Measurements from ENCODE around the gene MLPH. TPM values are rescaled to one million over a fixed set of nuclear protein-coding genes. Genes with fewer than 3 reads are reported as not detected.

MLPH gene
- total and polyA plus RNA-seq, 2 of the 13 experiments (the other 11 are each of a cell fraction or from before 2014, with no cell fraction given): 0.12 TPM; not detected in 1

DNA sequence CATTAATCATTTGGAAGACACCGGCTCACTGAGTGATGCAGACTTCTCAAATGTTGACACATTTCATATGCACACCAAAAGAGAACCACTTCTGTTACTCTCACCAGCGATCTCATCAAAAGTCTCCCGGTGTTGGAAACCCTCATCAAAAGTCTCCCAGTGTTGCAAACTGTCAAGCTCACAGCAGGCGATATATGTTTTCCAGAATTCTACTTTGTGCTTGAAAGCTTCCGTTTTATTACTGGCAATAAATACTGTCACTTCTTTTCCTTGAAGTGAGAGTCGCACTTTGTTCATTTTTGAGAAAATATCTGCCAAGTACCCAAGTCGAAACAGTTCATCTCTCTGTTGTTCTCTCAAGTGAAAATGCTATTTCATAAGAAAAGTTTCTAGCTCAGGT lies 20.5 kb downstream of the MLPH start:
- Histone ChIP-seq H3K4me1 (ENCODE audit: insufficient read depth, low read length) (peaks cover 10% of the 10 kb centered on the region), H3K4me2 (ENCODE audit: low read depth, low read length) (no peak overlapping the region), H4K20me1 (ENCODE audit: insufficient read depth, low read length) (no peaks in the 10 kb centered on the region), H3K27ac (ENCODE audit: extremely low read length, insufficient read depth, low read length) (no peak overlapping the region), H3K4me3 (replicated peaks in 1 of 3; ENCODE audit: insufficient read depth in 1 of 3, low read depth in 2 of 3, low read length in 3 of 3) (no peak overlapping the region), H2AFZ (ENCODE audit: low read length) (no peak overlapping the region), H3K36me3 (replicated peaks in 1 of 2; ENCODE audit: control insufficient read depth in 1 of 2, insufficient read depth in 2 of 2, low read length in 2 of 2) (no peaks in the 10 kb centered on the region), H3K27me3 (ENCODE audit: control insufficient read depth in 1 of 2, insufficient read depth in 2 of 2, low read length in 2 of 2) (peaks cover 17 to 68% of the 10 kb centered on the region in 2 experiments; a peak in 4 of 5 replicates), H3K9ac (ENCODE audit: insufficient read depth, low read depth, low read length) (no peak overlapping the region), H3K79me2 (ENCODE audit: insufficient read depth, low read length) (no peaks in the 10 kb centered on the region), H3K9me3 (ENCODE audit: low read length) (no peaks in the 10 kb centered on the region)
- no peak for DNase-seq (ENCODE audit: low spot score)
- intact Hi-C loops (cut with micrococcal nuclease; ENCODE audit: unreplicated experiment): no loop called here
- in situ Hi-C loops (cut with HindIII; ENCODE audit: extremely low pct_ligation_motif_present, low pct_unique_long_range_greater_than_20kb): no loop called here
- TF ChIP-seq, protein P1, sequence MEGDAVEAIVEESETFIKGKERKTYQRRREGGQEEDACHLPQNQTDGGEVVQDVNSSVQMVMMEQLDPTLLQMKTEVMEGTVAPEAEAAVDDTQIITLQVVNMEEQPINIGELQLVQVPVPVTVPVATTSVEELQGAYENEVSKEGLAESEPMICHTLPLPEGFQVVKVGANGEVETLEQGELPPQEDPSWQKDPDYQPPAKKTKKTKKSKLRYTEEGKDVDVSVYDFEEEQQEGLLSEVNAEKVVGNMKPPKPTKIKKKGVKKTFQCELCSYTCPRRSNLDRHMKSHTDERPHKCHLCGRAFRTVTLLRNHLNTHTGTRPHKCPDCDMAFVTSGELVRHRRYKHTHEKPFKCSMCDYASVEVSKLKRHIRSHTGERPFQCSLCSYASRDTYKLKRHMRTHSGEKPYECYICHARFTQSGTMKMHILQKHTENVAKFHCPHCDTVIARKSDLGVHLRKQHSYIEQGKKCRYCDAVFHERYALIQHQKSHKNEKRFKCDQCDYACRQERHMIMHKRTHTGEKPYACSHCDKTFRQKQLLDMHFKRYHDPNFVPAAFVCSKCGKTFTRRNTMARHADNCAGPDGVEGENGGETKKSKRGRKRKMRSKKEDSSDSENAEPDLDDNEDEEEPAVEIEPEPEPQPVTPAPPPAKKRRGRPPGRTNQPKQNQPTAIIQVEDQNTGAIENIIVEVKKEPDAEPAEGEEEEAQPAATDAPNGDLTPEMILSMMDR (CRISPR knock-in tag; IDR thresholded peaks at IDR 0.05): no peak
- TF ChIP-seq ATAD3A (CRISPR knock-in tag; IDR thresholded peaks at IDR 0.05) (no peak), ZNF615 (CRISPR knock-in tag; IDR thresholded peaks at IDR 0.05; ENCODE audit: borderline replicate concordance) (no peak), PCBP1 (IDR thresholded peaks at IDR 0.05; ENCODE audit: borderline replicate concordance, low read depth, low read length) (no peak), SRF (IDR thresholded peaks at IDR 0.05; ENCODE audit: low read depth, low read length) (no peak), PAX8 (CRISPR knock-in tag; IDR thresholded peaks at IDR 0.05; ENCODE audit: borderline replicate concordance) (no peak), CHD2 (IDR thresholded peaks at IDR 0.05; ENCODE audit: low read depth, low read length) (no peak), ZNF460 (CRISPR knock-in tag; IDR thresholded peaks at IDR 0.05; ENCODE audit: borderline replicate concordance) (no peak), KDM2A (CRISPR knock-in tag; IDR thresholded peaks at IDR 0.05; ENCODE audit: borderline replicate concordance, low read depth) (no peak), SRSF9 (IDR thresholded peaks at IDR 0.05; ENCODE audit: borderline replicate concordance, insufficient read depth, low read depth, low read length, poor library complexity, severe bottlenecking) (no peak), NFKB2 (CRISPR knock-in tag; IDR thresholded peaks at IDR 0.05; ENCODE audit: borderline replicate concordance) (no peak), BRD4 (CRISPR knock-in tag; IDR thresholded peaks at IDR 0.05) (no peak), ZNF816 (CRISPR knock-in tag; IDR thresholded peaks at IDR 0.05; ENCODE audit: borderline replicate concordance) (no peak)
- TF ChIP-seq, protein P2, sequence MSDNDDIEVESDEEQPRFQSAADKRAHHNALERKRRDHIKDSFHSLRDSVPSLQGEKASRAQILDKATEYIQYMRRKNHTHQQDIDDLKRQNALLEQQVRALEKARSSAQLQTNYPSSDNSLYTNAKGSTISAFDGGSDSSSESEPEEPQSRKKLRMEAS (IDR thresholded peaks at IDR 0.05): no peak
- TF ChIP-seq, protein P3, sequence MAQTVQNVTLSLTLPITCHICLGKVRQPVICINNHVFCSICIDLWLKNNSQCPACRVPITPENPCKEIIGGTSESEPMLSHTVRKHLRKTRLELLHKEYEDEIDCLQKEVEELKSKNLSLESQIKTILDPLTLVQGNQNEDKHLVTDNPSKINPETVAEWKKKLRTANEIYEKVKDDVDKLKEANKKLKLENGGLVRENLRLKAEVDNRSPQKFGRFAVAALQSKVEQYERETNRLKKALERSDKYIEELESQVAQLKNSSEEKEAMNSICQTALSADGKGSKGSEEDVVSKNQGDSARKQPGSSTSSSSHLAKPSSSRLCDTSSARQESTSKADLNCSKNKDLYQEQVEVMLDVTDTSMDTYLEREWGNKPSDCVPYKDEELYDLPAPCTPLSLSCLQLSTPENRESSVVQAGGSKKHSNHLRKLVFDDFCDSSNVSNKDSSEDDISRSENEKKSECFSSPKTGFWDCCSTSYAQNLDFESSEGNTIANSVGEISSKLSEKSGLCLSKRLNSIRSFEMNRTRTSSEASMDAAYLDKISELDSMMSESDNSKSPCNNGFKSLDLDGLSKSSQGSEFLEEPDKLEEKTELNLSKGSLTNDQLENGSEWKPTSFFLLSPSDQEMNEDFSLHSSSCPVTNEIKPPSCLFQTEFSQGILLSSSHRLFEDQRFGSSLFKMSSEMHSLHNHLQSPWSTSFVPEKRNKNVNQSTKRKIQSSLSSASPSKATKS (CRISPR knock-in tag; IDR thresholded peaks at IDR 0.05): no peak
- TF ChIP-seq, protein P4, sequence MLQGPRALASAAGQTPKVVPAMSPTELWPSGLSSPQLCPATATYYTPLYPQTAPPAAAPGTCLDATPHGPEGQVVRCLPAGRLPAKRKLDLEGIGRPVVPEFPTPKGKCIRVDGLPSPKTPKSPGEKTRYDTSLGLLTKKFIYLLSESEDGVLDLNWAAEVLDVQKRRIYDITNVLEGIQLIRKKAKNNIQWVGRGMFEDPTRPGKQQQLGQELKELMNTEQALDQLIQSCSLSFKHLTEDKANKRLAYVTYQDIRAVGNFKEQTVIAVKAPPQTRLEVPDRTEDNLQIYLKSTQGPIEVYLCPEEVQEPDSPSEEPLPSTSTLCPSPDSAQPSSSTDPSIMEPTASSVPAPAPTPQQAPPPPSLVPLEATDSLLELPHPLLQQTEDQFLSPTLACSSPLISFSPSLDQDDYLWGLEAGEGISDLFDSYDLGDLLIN (CRISPR knock-in tag; IDR thresholded peaks at IDR 0.05; ENCODE audit: borderline replicate concordance): no peak
- no TSS peak for BruUV-seq (replicated peaks)
- ChIA-PET CTCF (ENCODE audit: low intra/inter-chr PET ratio, low total read pairs) (no interaction called here), POLR2A (no interaction called here)
- no peak for ATAC-seq
- FAIRE-seq: no peak
- 70% methylated on average over 7 of the region's 7 CpGs for WGBS (ENCODE audit: low lambda C conversion rate)
